COLO829 (cell line): ENCODE data around the gene GALNTL6.

ENCODE experiments used
- DNase-seq: peaks from one replicate; pipeline ENCODE4 v3.0.0; 2012; ENCODE audit warnings: low spot score

Gene GALNTL6

DNA sequence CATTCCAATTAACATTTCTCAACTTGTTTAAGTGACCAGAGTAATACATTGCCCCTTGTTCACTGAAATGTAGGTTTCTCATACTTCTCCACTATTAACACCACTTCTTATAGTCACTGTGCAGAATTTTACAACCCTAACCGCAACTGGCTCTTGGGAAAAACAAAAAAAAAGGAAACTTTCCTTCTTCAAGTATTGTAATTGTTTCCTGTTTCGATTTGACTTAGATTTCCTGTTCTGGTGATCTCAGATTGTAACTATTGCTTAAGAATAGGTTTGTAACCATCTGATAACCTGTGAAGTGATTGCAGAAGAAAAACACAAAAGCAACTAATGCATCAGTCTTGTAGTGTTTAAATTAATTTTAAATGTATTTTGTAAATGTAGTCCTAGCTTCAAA lies 760.7 kb downstream of the GALNTL6 start:
- no peak for DNase-seq

DNA sequence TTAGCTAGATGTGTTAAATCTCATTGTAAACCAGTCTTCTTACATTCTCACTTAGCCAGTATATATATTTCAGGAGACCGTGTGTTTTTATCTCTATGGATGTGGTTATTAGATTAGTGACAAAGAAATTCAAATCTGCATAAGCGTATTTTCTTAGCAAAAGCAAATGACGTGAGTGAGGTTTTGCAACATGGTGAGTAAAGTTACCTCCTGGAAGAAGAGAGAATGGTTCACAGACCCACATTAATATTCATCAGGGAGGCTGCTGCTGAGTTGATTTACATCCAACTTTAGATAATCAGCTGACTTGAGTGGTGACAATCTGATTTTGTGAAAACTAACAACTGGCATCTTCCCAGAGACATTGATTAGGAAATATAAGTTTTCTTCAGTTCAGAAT lies 765.5 kb downstream of the GALNTL6 start:
- DNase-seq: no peak

DNA sequence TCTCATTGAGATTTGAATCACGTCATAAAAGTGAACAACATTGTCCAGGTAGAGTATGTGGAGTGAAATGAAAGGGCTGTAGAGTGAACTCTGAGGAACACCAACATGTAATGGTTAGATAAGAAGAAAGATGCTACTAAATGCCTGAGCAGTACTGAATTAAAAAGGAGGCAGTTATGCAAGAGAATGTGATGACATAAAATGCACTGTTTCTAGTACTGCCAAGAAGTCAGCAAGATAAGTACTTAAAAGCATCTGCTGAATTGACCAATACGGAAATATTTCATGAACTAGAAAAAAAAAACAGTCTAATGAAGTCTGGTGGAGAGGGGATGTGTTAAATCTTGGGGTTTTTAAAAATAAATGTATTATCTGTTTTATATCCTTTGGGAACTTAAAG lies 771.6 kb downstream of the GALNTL6 start:
- no peak for DNase-seq

DNA sequence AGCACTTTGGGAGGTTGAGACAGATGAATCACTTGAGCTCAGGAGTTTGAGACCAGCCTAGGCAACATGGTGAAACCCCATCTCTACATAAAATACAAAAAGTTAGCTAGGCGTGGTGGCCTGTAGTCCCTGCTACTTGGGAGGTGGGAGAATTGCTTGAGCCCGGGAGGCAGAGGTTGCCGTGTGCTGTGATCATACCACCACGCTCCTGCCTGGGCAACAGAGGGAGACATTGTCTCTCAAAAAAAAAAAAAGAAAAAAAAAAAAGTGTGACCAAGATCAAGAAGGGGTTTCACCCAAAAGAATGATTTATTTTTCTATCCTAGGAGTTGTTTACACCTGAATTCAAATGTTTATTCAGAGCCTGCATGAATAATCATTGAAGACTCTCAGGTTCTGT lies 783.0 kb downstream of the GALNTL6 start:
- no peak for DNase-seq

DNA sequence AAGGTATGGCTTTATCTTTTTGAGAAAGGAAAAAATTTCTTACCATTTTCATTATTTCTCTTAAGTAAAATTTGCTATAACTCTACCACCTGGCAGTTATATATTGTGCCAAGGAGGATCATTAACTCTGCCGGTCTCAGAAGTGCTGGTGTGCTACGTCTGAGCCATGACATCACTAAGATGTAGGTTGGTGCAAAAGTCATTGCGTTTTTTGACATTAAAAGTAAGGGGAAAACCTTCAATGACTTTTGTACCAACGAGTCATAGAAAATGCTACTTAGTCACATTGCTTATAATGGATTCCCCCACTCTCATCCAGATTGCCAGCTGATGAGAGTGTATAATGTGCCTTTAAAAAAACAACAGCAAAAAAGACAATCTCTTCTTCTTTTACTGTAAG lies 786.4 kb downstream of the GALNTL6 start:
- DNase-seq: no peak

DNA sequence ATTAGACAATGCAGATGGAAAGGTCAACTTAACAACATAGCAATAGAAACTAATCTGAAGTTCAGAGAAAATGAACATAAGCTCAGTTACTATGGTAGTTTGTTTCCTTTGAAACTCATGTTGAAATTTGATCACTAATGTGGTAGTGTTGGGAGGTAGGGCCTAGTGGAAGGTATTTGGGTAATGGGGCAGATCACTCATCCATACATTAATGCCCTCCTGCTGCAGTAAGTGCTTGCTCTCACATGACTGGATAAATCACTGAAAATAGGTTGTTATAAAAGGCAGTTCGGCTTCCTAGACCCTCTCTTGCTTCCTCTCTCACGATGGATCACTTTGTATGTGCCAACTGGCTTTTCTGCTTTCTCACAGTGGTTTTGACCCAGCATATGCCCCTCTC lies 788.0 kb downstream of the GALNTL6 start:
- DNase-seq: no peak

DNA sequence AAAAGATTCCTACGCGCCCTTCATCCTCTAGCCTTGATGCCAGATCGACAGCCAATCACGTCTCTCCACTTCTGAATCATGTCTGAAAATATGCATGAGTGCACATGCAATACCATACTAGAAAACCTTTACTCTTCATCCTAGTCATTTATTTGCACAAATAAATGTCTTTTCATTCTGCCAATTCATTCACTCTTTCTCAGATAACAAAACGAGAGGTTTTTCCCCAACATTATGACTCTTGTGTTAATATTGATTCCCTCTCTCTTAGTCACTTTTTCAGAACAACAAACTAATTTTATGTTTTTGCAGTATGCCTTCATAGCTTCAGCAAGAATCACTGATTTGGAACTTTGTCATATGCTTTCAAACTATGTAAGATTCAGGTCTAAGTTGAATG lies 806.0 kb downstream of the GALNTL6 start:
- no peak for DNase-seq

DNA sequence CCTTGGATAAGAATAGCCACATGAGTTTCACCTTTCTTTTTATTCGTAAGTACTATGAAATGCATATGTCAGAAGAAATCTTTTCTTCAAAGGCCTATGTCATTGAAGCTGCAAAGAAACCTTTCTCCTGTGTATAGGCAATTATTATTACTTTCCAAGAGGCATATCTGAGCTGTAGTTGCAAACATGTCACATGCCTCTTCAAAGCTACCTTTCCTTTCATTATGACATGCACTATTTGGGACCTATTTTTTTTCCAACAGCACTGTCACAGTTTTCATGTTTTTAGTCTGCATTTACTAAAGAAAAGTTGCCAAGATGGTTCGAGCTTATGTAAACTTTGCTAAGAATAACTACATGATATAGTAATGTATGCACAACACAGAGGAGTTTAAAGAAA lies 806.6 kb downstream of the GALNTL6 start:
- DNase-seq: no peak

DNA sequence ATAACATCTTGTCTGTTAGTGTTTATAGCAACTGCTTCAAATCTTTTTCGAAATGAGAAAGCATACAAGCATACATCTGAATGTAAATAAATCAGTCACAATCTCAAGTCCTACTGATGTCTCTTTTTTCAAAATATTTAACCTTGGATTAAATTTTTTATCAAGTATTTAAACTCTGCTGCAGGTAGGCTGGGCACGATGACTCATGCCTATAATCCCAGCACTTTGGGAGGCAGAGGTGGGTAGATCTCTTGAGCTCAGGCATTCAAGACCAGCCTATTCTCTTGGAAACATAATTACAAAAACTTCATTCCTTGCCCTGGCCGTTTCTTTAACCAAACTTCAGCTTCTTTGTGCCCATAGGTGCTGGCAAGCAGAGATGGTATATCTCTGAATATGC lies 815.1 kb downstream of the GALNTL6 start:
- DNase-seq: no peak

DNA sequence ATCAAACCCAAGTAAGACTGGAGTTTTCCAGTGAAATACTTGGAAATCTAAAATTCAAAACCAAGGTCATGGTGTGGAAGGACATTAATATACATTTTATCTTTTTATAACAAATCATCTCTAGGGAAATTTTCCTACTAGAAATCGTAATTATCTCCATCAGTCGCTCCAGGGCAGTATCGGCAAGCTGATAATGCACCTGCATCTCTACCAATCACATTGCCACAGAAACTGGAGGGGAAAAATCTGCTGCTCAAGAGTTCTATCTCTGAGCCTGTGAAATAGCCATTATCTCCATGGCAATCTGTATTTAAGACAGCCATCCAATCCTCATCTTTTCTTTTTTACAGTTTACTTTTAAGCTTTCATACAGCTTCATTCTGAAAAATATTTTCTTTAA lies 817.1 kb downstream of the GALNTL6 start:
- no peak for DNase-seq

DNA sequence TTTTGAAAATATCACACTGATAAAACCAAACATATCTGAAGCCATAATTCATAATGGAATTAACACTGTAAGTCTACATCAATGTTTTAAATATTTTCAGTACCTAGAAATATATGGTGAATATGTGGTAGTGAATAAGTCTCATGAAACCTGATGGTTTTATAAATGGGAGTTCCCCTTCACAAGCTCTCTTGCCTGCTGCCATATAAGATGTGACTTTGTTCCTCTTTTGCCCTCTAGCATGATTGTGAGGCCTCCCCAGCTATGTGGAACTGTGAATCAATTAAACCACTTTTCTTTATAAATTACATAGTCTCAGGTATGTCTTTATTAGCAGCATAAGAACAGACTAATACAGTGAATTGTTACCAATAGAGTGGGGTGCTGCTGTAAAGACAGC lies 818.6 kb downstream of the GALNTL6 start:
- DNase-seq: no peak

DNA sequence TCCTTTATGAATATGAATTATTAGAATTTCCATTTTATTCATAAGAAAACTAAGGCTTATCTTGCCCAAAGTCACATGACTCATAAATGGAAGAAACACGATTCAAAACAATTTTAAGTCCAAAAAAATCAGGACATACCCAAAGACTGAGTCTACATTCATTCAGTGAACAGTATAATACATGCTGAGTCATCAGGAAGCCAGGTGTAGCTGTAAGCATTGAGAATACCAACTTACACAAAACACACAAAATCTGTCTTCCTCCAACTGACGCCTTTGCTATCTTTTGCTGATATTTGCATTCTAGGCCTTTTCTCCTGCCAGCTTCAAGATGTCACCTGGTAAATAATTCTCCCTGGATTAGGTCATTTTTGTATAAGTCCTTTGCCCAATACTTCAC lies 835.3 kb downstream of the GALNTL6 start:
- DNase-seq: no peak

DNA sequence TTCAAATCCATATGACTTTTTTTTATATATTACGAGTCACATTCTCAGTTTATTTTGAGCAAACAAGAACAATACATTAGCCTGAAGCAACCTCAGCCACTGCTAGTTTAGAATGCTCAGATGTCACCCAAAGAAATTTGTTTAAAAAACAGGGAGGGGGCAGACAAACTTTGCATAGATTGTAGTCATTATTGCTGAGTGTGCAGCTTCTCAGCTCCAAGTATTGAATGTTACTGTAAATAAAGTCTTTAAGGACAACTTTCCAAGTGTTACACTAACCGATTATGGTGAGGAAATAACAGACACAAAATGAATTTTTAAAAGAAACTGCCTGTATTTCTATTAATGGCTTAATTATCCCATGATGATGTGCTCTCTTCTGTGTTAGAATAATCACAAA lies 835.9 kb downstream of the GALNTL6 start:
- no peak for DNase-seq

DNA sequence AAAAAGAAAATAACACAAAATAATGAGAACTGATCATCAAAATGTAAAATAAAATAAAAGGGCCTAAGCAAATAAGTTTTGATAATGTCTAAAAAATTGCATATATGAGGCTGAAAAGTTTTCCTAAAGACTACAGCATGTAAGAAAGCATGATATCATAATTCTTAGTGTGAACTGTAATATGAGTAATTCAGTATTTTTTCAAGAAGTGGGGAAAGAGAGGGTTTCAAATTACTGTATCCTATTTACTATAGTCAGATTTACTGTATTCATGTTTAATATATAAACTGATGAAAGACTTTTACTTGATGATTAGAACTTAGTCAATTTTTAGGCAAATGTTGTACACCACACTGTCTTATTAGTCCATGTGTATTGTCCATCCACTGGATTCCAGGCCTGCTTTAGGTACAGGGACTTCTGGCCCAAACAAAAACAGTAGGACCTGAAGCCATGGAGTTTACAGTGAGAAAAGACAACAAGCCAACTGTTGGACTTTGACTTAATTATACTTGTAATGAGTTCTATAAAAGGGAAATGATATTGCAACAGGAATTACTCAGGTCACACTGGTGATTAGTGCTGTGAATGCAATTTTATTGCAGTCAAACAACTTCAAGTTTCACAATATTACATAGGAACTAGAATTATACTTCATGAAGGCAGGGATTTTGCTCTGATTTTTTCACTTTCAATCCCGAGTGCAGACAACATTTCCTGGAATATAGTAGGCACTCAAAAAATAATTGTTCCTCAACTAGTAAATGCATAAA lies 837.7 kb downstream of the GALNTL6 start:
- no peak for DNase-seq

DNA sequence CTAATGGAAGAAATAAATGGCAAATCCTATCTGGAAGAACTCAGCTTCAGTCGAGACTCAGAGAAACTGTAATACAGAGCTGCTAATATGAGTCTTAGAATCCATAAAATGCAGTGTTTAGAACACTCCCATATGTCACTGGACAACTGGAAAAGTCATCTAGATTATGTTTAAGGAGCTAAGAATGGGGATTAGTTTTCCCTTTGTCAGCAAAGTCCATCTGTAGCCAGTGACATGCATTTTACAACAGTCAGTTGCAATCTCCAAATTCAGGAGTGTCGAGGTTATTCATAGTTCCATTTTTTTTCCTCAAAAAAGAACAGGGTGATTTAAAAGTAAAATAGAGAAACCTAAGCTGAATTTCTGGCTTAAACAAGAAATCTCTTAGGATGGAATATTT lies 838.8 kb downstream of the GALNTL6 start:
- DNase-seq: no peak

DNA sequence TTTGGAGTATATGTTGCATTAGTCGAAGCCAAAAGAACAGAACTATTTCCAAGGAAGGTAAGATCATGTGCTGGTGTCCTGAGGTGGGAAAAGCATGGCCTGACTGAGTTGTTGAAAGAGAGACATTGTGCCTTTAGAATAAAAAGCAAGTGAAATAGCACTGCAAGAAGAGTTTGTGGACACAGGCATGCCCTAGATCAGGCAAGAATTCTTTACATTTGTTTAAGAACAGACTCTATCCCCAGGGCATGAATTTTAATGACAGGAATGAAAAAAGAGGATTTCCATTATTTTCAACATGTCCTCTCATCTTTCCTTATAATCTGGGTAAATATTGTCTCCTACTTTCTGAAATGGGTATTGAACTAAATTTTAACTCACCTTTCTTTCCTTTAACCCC lies 839.2 kb downstream of the GALNTL6 start:
- no peak for DNase-seq

DNA sequence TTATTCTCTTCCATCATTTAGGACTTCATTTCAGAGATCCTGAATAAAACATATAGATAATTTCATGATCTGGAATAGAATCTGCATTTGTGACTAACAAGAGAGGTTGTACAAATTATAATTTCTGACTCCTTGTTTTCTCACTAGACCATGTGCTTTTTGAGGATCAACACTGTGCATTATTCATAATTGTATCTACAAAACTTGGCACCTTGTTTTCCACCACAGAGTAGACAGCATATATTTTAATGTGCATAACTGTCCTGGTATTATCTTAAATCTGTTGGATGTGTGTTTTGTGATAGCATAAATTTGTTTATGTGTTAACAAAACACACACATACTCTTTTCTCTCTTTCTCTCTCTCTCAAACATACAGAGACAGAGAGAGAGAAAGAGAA lies 840.5 kb downstream of the GALNTL6 start:
- no peak for DNase-seq

DNA sequence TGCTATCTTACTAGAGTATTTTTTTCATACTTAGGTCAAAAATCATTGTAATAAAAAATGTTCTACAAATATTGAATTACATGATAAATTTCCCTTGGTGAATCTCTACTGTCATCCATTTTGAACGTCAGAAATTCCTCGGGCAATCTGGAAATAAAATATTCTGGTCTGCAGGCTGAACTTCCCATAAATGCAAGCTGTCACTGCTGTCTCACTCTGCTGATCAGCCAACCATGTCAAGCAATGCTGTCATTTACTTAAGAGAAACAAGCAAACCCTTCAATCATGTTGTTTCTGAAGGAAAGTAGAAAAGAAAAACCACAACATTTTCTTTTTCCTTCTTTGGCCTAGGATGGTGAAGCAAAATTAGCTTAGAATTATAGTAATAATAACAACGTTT lies 841.3 kb downstream of the GALNTL6 start:
- no peak for DNase-seq

DNA sequence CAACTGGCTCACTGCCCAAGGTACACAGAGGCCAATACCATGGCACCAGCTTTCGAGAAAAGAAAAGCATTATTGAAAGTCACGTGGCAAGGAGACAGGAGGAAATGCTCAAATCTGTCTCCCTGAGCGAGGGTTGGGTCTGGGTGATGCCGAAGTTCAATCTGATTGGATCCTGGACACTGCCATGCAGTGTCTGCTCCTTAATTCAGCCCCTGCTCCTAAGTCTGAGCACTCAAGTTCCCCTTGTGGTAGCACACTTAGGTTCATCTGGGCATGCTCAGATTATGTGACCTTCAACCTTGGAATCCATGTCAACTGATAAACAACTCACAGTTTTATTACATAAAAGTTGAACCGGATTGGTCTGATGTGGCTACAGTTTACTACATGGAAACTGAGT lies 842.9 kb downstream of the GALNTL6 start:
- DNase-seq: no peak

DNA sequence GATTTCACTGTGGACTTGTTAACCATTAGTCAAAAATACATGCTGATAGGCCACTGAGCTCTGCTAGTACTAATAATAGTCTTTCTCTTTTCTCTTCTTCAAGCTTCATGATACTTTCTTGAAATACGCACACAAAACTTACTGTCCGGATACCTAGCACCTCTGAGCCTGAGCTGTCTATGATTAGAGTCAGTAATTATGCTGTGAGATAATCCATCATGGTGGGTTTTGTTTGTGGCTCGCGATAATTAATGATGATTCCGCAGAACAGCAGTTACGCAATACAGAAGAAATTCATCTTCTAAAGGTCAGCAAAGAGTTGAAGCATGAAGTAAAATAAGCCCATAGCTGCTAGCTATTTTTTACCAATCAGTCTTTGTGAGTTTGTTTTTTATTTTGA lies 843.9 kb downstream of the GALNTL6 start:
- no peak for DNase-seq

DNA sequence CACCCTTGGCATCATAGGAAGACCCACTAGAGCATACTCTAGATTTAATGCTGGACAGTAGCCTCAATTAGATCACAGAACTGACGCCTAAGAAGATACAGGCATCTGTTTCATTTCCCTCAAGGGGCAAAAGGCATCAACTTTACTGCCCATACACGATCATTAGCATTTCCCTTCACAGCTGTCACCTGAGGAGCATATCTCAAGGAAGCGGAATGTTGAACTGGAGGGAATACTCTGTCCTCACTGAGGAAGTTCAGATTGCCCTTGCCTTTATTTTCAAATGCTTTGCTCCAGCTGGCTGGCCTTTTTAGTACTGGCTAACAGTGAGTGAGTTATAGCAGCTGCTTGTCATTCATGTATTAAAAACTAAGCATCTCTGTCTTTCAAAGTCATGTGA lies 847.0 kb downstream of the GALNTL6 start:
- DNase-seq: no peak

DNA sequence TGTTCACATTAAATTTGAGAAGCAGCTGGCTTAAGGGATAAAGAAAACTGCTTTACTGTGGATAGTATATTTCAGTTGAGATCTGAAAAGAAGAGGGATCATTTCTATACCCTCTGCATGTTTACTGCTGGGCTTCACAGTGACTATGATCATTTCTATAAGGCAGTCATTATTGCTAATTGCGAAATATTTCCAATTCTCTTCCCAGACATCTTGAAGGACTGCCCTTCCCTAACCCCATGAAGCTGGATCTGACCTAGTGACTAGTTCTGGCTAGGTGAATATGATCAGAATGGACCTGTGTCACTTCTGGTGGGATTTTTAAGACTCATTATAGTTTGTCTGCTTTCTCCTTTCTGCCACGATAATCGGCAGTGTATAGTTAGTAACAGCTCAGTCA lies 848.9 kb downstream of the GALNTL6 start:
- no peak for DNase-seq

DNA sequence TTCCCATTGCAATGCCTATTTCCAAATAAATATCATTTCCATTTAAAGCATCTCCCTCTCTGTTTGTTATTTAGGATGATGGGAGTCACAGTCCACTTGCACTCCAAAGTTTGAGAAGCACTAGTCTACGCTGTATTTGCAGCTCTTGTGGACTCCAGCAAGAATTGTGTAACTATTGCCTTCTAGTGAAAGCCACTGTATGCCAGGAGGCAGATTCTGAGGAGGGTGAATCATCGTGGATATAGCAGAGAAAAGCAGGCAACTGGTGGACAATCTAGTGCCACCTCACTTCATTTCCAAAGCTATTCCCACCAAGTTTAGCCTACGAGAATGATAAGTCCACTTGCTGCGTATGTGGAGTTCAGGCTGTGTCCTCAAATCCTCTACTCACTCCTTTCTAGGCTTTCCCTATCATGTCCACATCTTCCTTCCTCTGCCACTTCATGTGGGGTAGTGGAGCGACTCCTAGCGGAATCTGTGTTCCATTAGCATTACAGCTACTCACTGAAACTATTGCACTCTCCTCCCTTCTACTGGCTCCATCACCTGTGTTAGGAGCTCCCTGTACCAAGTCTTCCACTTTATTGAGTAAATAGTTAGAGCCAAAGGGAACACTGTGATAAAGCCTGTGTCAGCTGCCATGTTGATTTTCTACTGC lies 853.6 kb downstream of the GALNTL6 start:
- DNase-seq: peak; percentile 31

DNA sequence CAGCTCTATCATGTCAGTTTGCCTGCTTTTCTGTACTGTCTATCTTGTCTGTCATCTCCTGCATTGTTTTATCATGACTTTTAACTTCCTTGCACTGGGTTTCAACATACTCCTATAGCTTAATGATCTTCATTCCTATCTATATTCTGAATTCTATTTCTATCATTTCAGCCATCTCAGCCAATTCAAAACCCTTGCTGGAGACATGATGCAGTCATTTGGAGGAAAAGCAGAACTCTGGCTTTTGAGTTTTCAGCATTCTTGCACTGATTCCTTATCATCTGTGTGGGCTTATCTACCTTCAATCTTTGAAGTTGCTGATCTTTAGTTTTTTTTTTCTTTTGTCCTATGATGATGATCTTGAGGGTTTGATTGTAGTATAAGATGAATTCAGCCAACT lies 861.6 kb downstream of the GALNTL6 start:
- DNase-seq: no peak
